Calu3 (cell line): ENCODE data around the gene BEND2. TPM values are rescaled to one million over a fixed set of nuclear protein-coding genes. Genes with fewer than 3 reads are reported as not detected.

Experiments used
- BruUV-seq: library from RNA; stranded (reverse); fragments of 400-500 nt; replicated peaks from 2 replicates; lab custom pipeline; 2021; lab: Mats Ljungman, UMichigan
- CTCF ChIA-PET: fragments of 300-600 bp; sonication (Branson Sonifier 250); formaldehyde crosslinking; loops from one replicate; lab custom pipeline; 2022; ENCODE audit warnings: antibody characterized with exemption; lab: Charles Lee
- DNase-seq: peaks from one replicate; pipeline ENCODE4 v3.0.0; 2022
- H3K27ac Mint-ChIP-seq: one replicate; pipeline ENCODE4 v1.8.0; 2022; ENCODE audit warnings: mixed read lengths; ENCODE audit not compliant: unreplicated experiment
- H3K27me3 Mint-ChIP-seq: one replicate; pipeline ENCODE4 v1.8.0; 2022; ENCODE audit warnings: mixed read lengths; ENCODE audit not compliant: unreplicated experiment
- H3K36me3 Mint-ChIP-seq: one replicate; pipeline ENCODE4 v1.8.0; 2022; ENCODE audit warnings: mild to moderate bottlenecking, moderate library complexity, mixed read lengths; ENCODE audit not compliant: insufficient read depth, unreplicated experiment
- H3K4me1 Mint-ChIP-seq: one replicate; pipeline ENCODE4 v1.8.0; 2022; ENCODE audit warnings: mild to moderate bottlenecking, low read depth, mixed read lengths; ENCODE audit not compliant: unreplicated experiment
- H3K4me3 Mint-ChIP-seq: one replicate; pipeline ENCODE4 v1.8.0; 2022; ENCODE audit warnings: mild to moderate bottlenecking, low read depth, moderate library complexity, mixed read lengths; ENCODE audit not compliant: unreplicated experiment
- H3K9me3 Mint-ChIP-seq: one replicate; pipeline ENCODE4 v1.8.0; 2022; ENCODE audit warnings: low read depth, mixed read lengths; ENCODE audit not compliant: unreplicated experiment
- intact Hi-C: fragments of 100-400 bp; cut with micrococcal nuclease; formaldehyde crosslinking; loops from one replicate; pipeline ENCODE4 v1.10.0; 2022; ENCODE audit not compliant: unreplicated experiment
- total RNA-seq: library from RNA; stranded (reverse); gene quantifications from 2 replicates; pipeline ENCODE4 v1.2.3, GENCODE V29; 2022
- TF ChIP-seq, protein P1 (sequence below): fragments of 200-600 bp; IDR thresholded peaks from one replicate; pipeline ENCODE4 v1.8.0; 2022; ENCODE audit warnings: antibody characterized with exemption; ENCODE audit not compliant: unreplicated experiment

The BEND2 gene
- total RNA-seq, 1 experiment from 2014 or later: not detected

GRCh38 chrX:18133605-18134004 lies 87.1 kb downstream of the BEND2 start:
- intact Hi-C loops: no loop called here
- H3K4me1 Mint-ChIP-seq: no peaks in the 10 kb centered on the region
- no peak for DNase-seq
- H3K36me3 Mint-ChIP-seq: no peaks in the 10 kb centered on the region
- peaks cover 53% of the 10 kb centered on the region for H3K27me3 Mint-ChIP-seq
- H3K4me3 Mint-ChIP-seq: no peak overlapping the region
- H3K27ac Mint-ChIP-seq: no peak overlapping the region
- CTCF ChIA-PET: no interaction called here
- H3K9me3 Mint-ChIP-seq: no peaks in the 10 kb centered on the region
- TF ChIP-seq, protein P1, sequence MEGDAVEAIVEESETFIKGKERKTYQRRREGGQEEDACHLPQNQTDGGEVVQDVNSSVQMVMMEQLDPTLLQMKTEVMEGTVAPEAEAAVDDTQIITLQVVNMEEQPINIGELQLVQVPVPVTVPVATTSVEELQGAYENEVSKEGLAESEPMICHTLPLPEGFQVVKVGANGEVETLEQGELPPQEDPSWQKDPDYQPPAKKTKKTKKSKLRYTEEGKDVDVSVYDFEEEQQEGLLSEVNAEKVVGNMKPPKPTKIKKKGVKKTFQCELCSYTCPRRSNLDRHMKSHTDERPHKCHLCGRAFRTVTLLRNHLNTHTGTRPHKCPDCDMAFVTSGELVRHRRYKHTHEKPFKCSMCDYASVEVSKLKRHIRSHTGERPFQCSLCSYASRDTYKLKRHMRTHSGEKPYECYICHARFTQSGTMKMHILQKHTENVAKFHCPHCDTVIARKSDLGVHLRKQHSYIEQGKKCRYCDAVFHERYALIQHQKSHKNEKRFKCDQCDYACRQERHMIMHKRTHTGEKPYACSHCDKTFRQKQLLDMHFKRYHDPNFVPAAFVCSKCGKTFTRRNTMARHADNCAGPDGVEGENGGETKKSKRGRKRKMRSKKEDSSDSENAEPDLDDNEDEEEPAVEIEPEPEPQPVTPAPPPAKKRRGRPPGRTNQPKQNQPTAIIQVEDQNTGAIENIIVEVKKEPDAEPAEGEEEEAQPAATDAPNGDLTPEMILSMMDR: no peak
- no TSS peak for BruUV-seq

GRCh38 chrX:18129690-18130089 lies 91.0 kb downstream of the BEND2 start:
- intact Hi-C loops: no loop called here
- Mint-ChIP-seq H3K27ac (no peak overlapping the region), H3K4me3 (no peak overlapping the region), H3K4me1 (no peaks in the 10 kb centered on the region), H3K27me3 (peaks cover 55% of the 10 kb centered on the region), H3K36me3 (no peaks in the 10 kb centered on the region), H3K9me3 (no peaks in the 10 kb centered on the region)
- CTCF ChIA-PET: no interaction called here
- no peak for DNase-seq
- TF ChIP-seq, protein P1: no peak
- BruUV-seq: no TSS peak

GRCh38 chrX:18126971-18127370 lies 93.7 kb downstream of the BEND2 start:
- no peaks in the 10 kb centered on the region for H3K36me3 Mint-ChIP-seq
- no peaks in the 10 kb centered on the region for H3K4me1 Mint-ChIP-seq
- H3K27ac Mint-ChIP-seq: no peak overlapping the region
- BruUV-seq: no TSS peak
- CTCF ChIA-PET: no interaction called here
- no peak overlapping the region for H3K4me3 Mint-ChIP-seq
- DNase-seq: no peak
- TF ChIP-seq, protein P1: no peak
- intact Hi-C loops: no loop called here
- no peaks in the 10 kb centered on the region for H3K9me3 Mint-ChIP-seq
- H3K27me3 Mint-ChIP-seq: peaks cover 76% of the 10 kb centered on the region

- BruUV-seq: no TSS peak
- TF ChIP-seq, protein P1: no peak
- DNase-seq: no peak
- no peak overlapping the region for H3K27ac Mint-ChIP-seq
- no peaks in the 10 kb centered on the region for H3K36me3 Mint-ChIP-seq
- CTCF ChIA-PET: no interaction called here
- H3K9me3 Mint-ChIP-seq: no peaks in the 10 kb centered on the region
- H3K4me1 Mint-ChIP-seq: no peaks in the 10 kb centered on the region
- H3K4me3 Mint-ChIP-seq: no peak overlapping the region
- intact Hi-C loops: no loop called here
- H3K27me3 Mint-ChIP-seq: peaks cover 76% of the 10 kb centered on the region
Measured at GRCh38 chrX:18119856-18120255, 100.8 kb downstream of the BEND2 start.

Other genes with a start within 250 kb of the BEND2 start
- gene SCML2, start 133.8 kb upstream of the BEND2 start, total RNA-seq: 1.4 and 1.9 TPM in 2 replicates
- gene CDKL5, start 204.7 kb upstream of the BEND2 start, total RNA-seq: 17.7 and 20.9 TPM in 2 replicates